Fibroblast of mammary gland (primary cell): ENCODE data around the gene STMND1.

Experiments
- DNase-seq: peaks from one replicate; pipeline ENCODE4 v3.0.0-alpha.2; 2010; ENCODE audit warnings: low read depth
- H3K4me3 ChIP-seq: 2 replicates; pipeline ENCODE4 v1.5.1; 2011; ENCODE audit warnings: low read depth, mild to moderate bottlenecking, low read length, moderate library complexity; ENCODE audit not compliant: control insufficient read depth
- TF ChIP-seq, protein P1 (sequence below): conservative IDR thresholded peaks from 2 replicates; pipeline ENCODE4 v1.5.1; 2011; ENCODE audit warnings: low read depth, low read length, inconsistent platforms; ENCODE audit not compliant: control insufficient read depth, insufficient read depth

Gene STMND1

DNA sequence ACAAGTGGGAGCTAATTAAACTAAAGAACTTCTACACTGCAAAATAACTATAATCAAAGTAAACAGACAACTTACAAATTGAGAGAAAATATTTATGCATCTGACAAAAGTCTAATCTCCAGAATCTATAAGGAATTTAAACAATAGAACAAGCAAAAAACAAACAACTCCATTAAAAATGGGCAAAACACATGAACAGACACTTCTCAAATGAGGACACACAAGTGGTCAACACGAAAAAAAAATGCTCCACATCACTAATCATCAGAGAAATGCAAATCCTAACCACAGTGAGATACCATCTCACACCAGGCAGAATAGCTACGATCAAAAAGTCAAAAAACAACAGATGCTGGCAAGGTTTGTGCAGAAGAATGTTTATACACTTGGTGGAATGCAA is 36.2 kb downstream of the STMND1 start:
- H3K4me3 ChIP-seq = no peak overlapping the region
- TF ChIP-seq, protein P1, sequence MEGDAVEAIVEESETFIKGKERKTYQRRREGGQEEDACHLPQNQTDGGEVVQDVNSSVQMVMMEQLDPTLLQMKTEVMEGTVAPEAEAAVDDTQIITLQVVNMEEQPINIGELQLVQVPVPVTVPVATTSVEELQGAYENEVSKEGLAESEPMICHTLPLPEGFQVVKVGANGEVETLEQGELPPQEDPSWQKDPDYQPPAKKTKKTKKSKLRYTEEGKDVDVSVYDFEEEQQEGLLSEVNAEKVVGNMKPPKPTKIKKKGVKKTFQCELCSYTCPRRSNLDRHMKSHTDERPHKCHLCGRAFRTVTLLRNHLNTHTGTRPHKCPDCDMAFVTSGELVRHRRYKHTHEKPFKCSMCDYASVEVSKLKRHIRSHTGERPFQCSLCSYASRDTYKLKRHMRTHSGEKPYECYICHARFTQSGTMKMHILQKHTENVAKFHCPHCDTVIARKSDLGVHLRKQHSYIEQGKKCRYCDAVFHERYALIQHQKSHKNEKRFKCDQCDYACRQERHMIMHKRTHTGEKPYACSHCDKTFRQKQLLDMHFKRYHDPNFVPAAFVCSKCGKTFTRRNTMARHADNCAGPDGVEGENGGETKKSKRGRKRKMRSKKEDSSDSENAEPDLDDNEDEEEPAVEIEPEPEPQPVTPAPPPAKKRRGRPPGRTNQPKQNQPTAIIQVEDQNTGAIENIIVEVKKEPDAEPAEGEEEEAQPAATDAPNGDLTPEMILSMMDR = no peak

DNA sequence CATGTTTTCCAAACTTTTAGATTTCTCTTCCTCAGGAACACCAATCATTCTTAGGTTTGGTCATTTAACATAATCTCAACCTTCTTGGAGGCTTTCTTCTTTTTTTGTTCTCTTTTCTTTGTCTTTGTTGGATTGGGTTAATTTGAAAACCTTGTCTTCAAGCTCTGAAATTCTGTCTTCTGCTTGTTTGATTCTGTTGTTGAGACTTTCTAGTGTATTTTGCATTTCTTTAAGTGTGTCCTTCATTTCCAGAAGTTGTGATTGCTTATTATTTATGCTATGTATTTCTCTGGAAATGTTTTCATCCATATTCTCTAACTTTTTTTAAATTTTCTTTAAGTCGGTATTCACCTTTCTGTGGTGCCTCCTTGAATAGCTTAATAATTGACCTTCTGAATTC is 42.2 kb downstream of the STMND1 start:
- H3K4me3 ChIP-seq = no peak overlapping the region
- TF ChIP-seq, protein P1 = no peak

More for the DNA sequence above, 36.2 kb downstream of the STMND1 start:
- no peak for DNase-seq

DNA sequence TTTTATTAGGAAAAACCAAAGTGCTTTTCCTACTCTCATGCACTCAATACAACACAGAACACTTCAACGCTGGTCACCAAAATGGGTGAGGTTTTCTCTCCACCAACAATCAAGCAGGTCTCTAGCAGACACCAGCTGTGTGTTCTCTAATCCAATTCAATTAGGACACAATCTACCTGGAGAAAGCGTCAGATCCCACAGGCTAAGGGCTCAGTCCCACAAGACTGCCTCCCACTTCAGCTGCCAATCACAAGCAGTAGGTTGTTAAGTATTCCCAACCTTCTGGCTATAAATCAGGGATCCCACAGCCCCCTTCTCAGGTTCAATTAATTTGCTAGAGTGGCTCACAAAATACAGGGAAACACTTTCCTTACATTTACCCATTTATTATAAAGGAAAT is 47.7 kb downstream of the STMND1 start:
- TF ChIP-seq, protein P1 = no peak
- no peak for DNase-seq
- no peak overlapping the region for H3K4me3 ChIP-seq

More for the DNA sequence above, 42.2 kb downstream of the STMND1 start:
- DNase-seq = no peak

DNA sequence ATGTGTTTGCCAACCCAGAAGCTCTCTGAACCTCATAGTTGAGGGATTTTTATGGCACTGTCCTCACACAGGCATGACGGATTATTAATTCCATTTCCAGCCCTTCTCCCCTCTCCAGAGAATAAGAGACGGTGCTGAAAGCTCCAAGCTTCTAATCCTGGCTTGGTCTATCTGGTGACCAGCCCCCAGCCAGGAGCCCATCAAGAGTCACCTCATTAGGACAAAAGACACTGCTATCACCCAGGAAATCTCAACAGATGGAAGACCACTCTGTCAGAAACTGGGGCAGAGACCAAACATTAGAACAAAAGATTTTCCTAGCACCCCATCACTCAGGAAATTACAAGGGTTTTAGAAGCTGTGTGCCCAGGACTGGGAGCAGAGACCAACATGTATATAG is 48.2 kb downstream of the STMND1 start:
- TF ChIP-seq, protein P1 = no peak
- DNase-seq = no peak
- no peak overlapping the region for H3K4me3 ChIP-seq

DNA sequence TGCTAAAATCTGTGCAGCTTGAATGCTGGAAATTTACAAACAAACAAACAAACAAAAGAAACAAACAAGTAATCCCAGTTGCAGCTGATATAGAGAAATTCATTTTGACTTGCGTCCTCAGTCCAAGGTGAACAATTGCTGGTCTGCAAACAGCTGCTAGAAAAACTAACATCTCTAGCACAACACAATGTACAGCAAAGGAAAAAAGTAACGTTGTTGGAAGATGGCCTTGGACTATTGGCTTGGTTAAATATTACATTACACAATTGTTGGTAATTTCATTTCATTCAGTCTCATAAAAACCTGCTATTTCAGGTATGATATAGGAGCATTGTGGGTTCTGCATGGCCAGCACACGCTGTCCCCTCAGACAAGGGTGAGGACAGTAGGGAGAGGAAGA is 50.0 kb downstream of the STMND1 start:
- TF ChIP-seq, protein P1 = no peak
- H3K4me3 ChIP-seq = no peak overlapping the region
- DNase-seq = no peak

DNA sequence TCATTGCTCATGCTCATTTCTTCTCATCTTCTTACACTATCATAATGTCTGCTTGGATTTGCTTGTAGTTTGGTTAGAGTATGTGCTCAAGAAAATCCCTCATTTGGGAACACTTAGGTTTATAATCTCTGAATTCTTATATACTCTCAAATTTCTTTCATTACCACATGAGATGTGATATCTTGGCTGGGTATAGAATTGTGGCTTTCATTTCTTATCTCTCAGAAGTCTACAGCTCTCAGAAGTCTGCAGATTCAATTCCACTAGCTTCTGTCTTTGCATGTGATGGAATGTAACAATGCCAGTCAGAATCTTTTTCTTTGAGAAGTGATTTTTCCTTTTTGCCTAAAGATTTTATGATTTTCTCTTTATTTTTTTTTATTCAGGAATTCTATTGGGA is 50.9 kb downstream of the STMND1 start:
- H3K4me3 ChIP-seq = no peak overlapping the region
- no peak for DNase-seq
- TF ChIP-seq, protein P1 = no peak
